HG03442 (cell line): ENCODE measurements around the gene HSDL1.
"Not testable (repeated sequence)": the region's sequence is repeated elsewhere in the genome, so short reads cannot be mapped to it uniquely, and the experiment has no call there.

Experiments
- ATAC-seq: cut with Tn5 transposase; IDR thresholded peaks from one replicate; pipeline ENCODE4 v1.9.1; 2021; ENCODE audit warnings: mild to moderate bottlenecking, moderate library complexity; ENCODE audit not compliant: unreplicated experiment

The HSDL1 gene

GRCh38 chr16:84139628-84140258 is 5.2 kb downstream of the HSDL1 start:
- no peak for ATAC-seq

GRCh38 chr16:84138824-84139627 is 6.0 kb downstream of the HSDL1 start:
- ATAC-seq = peak; percentile 95

GRCh38 chr16:84138500-84138823 is 6.5 kb downstream of the HSDL1 start:
- ATAC-seq = no peak

- no peak for ATAC-seq
Measured at GRCh38 chr16:84137769-84138357, 7.1 kb downstream of the HSDL1 start.

- no peak for ATAC-seq
Measured at GRCh38 chr16:84137287-84137686, 7.7 kb downstream of the HSDL1 start.

GRCh38 chr16:84136331-84137125 is 8.4 kb downstream of the HSDL1 start:
- no peak for ATAC-seq

GRCh38 chr16:84132527-84133285 is 12.3 kb downstream of the HSDL1 start:
- no peak for ATAC-seq

- ATAC-seq = no peak
Measured at GRCh38 chr16:84131117-84131516, 13.9 kb downstream of the HSDL1 start.

- no peak for ATAC-seq
Measured at GRCh38 chr16:84124257-84125073, 20.5 kb downstream of the HSDL1 start.

- ATAC-seq = no peak
Measured at GRCh38 chr16:84121007-84121406, 24.0 kb downstream of the HSDL1 start.

GRCh38 chr16:84120023-84120422 is 25.0 kb downstream of the HSDL1 start:
- no peak for ATAC-seq

GRCh38 chr16:84119368-84119767 is 25.6 kb downstream of the HSDL1 start:
- ATAC-seq = no peak

- ATAC-seq = not testable (repeated sequence)
Measured at GRCh38 chr16:84118315-84118714, 26.7 kb downstream of the HSDL1 start.

GRCh38 chr16:84117494-84117843 is 27.5 kb downstream of the HSDL1 start:
- no peak for ATAC-seq

- peak; percentile 90 for ATAC-seq
Measured at GRCh38 chr16:84116720-84117493, 28.1 kb downstream of the HSDL1 start, which contains the start of gene MBTPS1. MBTPS1 (minus strand) TSS chr16:84116942; CDS start chr16:84101783, 15,159 bp downstream.

- ATAC-seq = peak; percentile 32
Measured at GRCh38 chr16:84115919-84116719, 28.9 kb downstream of the HSDL1 start.

- not testable (repeated sequence) for ATAC-seq
Measured at GRCh38 chr16:84111949-84112348, 33.0 kb downstream of the HSDL1 start.

GRCh38 chr16:84111525-84111924 is 33.5 kb downstream of the HSDL1 start:
- ATAC-seq = no peak
